VCaP (cell line): ENCODE results near the gene NELFA.

ENCODE experiments used
- H3K27ac ChIP-seq: fragments of 450-650 bp; 2 replicates; pipeline ENCODE4 v1.5.1; 2017
- TF ChIP-seq, protein P1 (sequence below): fragments of 450-650 bp; conservative IDR thresholded peaks from 2 replicates; pipeline ENCODE4 v1.5.1; 2017; ENCODE audit warnings: mild to moderate bottlenecking, moderate library complexity

Gene NELFA

DNA sequence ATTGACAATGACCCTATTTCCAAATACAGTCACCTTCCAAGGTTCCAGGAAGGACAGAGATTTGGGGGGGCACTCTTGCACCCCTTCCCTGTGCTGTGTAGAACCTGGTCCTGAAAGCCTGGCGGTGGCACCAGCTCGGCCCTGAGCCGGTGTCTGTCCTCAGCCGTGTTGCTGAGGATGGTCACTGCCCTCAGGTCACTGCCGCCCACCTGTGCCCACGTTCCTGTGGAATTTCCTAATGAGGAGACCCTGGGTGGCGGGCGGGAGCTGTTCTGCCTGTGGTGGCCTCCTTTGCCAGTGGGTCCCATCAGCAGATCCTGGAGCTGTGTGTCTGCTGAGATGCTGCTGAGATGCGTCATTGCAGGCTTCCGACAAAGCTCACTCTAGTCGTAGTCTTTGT lies 32.9 kb downstream of the NELFA start:
- TF ChIP-seq, protein P1, sequence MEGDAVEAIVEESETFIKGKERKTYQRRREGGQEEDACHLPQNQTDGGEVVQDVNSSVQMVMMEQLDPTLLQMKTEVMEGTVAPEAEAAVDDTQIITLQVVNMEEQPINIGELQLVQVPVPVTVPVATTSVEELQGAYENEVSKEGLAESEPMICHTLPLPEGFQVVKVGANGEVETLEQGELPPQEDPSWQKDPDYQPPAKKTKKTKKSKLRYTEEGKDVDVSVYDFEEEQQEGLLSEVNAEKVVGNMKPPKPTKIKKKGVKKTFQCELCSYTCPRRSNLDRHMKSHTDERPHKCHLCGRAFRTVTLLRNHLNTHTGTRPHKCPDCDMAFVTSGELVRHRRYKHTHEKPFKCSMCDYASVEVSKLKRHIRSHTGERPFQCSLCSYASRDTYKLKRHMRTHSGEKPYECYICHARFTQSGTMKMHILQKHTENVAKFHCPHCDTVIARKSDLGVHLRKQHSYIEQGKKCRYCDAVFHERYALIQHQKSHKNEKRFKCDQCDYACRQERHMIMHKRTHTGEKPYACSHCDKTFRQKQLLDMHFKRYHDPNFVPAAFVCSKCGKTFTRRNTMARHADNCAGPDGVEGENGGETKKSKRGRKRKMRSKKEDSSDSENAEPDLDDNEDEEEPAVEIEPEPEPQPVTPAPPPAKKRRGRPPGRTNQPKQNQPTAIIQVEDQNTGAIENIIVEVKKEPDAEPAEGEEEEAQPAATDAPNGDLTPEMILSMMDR: no peak
- no peak overlapping the region for H3K27ac ChIP-seq

DNA sequence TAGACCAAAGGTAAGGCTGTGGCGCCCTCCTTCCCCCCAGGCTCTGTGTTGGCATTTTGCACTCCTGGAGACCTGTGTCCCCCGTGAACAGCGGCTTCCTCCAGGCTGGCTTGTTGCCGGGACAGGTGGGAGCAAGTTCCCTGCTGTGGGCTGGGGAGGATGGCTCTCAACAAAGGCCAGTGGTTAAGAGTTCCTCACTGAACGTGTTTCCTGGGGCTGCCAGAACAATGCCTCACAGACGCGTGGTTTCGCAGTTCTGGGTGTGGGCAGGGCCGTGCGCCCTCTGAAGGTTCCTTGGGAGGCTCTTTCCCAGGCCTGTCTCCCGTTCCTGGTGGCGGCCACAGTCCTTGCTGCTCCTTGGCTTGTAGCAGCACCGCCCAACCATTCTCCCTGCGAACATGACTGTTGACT lies 33.4 kb downstream of the NELFA start:
- no peak overlapping the region for H3K27ac ChIP-seq
- TF ChIP-seq, protein P1: no peak

DNA sequence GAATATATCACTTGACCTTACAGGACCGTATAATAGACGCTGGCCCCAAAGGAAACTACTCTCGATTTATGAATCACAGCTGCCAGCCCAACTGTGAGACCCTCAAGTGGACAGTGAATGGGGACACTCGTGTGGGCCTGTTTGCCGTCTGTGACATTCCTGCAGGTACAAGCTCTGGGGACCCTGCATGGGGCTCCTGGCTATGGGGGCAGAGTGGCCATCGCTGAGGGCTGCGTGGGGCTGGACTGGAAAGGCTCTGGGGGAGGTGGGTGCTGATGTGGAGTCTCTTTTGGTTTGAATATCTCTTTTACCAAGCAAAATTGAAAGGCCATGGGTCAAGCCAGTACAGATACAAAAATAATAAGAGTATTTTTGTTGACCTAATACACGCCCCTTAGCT lies 33.9 kb downstream of the NELFA start:
- no peak overlapping the region for H3K27ac ChIP-seq
- TF ChIP-seq, protein P1: no peak

DNA sequence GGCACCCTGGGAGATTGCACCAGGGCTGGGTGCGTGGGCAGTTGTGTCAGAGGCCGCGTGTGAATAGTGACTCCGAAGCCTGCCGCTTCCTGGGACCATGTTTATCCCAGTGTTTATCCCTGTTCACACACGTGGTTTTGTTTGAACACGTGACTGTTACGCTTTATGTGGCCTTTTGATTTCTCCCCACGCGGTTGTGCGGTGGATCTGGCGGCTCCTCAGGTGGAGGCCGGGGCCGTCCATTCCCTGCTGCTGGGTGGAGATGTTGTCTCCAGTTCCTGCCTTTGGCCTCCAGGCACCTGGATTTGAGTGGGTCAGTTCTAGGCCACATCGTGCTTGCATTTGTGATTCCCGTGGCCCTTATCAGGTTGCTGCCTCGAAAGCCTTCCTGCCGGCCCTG lies 35.1 kb downstream of the NELFA start:
- no peak overlapping the region for H3K27ac ChIP-seq
- TF ChIP-seq, protein P1: no peak

DNA sequence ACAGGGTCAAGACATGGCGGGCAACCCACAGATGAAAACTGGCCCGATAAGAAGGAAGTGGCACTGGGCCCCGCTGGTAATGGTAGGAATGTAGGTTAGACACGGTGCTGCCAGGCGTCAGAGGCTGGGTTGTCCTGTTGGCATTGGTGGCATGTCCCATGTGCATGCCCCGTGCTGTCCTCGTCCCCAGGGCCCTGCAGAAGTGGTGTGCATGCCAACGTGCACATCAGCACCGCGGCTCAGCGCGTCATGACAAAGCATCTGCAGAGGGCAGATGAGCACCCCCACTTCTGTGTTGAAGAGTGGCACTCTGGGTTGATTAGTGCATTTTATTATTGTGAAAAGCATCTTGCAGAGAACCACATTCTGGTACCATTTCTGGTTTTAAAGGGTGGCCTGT lies 35.6 kb downstream of the NELFA start:
- H3K27ac ChIP-seq: no peak overlapping the region
- TF ChIP-seq, protein P1: no peak

DNA sequence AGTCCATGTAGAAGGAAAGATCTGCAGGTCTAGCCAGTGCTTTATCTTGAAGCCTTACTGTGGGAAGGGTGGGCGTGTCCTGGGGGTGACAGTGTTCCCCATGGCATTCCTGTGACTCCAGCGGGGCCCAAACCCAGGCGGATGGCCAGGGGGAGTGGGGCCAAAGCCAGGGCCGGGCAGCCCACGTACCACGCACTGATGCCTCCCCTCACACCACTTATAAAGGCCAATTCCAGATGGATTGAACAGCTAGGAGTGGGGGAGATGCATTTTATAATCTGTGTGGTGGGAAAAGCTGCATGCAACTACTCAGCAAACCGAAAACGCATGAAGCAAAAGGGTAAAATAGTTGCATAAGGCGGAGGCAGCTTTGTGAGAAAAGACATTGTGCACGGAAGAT lies 36.4 kb downstream of the NELFA start:
- TF ChIP-seq, protein P1: no peak
- no peak overlapping the region for H3K27ac ChIP-seq

DNA sequence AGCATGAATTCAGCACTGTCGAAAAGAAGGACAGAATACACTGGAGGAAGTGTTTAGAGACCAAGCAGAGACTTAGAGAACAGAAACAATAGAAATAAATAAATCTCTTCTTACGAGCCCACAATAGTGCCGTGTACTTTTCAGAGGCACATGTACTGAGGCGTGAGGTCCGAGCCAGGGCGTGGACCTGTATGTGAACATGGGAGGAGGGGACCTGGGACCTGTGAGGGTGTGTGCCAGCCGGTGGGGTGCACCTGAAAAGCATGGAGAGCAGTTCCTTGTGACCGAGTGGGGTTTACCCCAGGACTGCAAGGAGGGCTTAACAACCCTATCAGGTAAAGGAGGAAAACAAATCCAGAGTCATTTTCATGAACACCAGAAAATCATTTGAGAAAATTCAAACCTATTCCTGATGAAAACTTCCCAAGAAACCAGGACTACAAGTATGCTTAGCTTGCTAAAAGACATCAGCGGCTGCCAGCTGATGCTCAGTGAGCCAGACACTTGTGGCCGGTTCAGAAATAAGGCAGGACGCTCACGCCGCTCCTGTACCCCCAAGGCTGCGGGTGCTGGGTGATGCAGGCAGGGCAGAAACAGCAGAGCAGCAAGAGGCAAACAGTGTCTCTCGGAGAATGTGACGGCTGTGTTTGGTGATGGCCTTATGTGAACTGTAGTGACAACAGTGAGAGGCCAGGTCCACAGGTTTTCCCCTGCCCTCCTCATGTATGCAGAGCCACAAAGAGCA lies 37.1 kb downstream of the NELFA start:
- no peak overlapping the region for H3K27ac ChIP-seq
- TF ChIP-seq, protein P1: no peak
